ENCODE results near the gene RXRA. TPM values are rescaled to one million over a fixed set of nuclear protein-coding genes. Genes with fewer than 3 reads are reported as not detected.

The RXRA gene
- 10 to 100 TPM; 34.5 to 50.8 TPM for total RNA-seq

DNA sequence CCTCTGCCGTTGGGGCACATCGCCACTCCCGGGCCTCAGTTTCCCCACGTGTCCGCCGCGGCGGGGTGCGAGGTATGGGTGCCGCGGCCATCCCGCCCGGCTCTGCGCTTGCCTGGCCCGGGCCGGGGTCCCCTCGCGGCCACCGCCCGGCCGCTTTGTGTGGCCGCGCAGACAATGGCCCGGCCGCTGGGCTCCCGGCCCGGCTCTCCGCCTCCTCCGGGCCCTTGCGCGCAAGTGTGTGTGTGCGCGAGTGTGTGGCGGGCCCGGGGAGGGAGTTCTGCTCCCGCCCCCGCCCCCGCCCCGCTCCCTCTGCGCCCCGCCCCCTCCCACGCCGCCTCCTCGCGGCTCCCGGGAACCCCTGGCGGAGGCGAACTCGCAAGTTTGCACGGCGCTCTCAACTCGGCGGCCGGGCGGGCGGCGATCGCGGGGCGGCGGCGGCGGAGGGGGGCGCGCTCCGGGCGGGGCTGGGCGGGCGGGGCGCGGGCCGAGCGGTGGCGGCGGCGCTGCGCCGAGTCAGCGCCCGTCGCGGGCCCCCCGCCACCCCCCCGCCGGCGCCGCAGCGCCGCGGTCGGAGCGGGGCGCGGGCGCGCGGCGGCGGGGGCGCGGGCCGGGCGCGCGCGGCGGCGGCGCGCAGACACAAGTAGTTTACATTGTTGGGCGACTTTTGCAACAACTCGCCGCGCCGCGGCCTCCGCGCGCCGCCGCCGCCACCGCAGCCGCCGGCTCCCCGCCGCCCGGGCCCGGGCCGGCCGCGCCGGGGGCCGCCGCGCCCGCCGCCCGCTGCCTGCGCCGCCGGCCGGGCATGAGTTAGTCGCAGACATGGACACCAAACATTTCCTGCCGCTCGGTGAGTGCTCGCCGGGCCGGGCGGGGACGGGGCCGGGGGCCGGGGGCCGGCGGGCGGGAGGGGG lies at the start of gene RXRA:
Gene RXRA (plus strand): TSS at position 643 of the 911 bp plus-strand sequence. CDS start 177 bp downstream, at position 820.
- no peak for DNase-seq (ENCODE audit: low spot score)
- H3K27ac ChIP-seq, result peak within 1 kb of the TSS; percentile 93 to 96
- H3K4me1 ChIP-seq, result peaks cover 0 to 59% of the 10 kb centered on the region in 2 donors
- no peaks in the 10 kb centered on the region for H3K27me3 ChIP-seq
- TF ChIP-seq, protein P1, sequence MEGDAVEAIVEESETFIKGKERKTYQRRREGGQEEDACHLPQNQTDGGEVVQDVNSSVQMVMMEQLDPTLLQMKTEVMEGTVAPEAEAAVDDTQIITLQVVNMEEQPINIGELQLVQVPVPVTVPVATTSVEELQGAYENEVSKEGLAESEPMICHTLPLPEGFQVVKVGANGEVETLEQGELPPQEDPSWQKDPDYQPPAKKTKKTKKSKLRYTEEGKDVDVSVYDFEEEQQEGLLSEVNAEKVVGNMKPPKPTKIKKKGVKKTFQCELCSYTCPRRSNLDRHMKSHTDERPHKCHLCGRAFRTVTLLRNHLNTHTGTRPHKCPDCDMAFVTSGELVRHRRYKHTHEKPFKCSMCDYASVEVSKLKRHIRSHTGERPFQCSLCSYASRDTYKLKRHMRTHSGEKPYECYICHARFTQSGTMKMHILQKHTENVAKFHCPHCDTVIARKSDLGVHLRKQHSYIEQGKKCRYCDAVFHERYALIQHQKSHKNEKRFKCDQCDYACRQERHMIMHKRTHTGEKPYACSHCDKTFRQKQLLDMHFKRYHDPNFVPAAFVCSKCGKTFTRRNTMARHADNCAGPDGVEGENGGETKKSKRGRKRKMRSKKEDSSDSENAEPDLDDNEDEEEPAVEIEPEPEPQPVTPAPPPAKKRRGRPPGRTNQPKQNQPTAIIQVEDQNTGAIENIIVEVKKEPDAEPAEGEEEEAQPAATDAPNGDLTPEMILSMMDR (IDR thresholded peaks at IDR 0.05), result peak in 1 of 2 donors; percentile 38
- no peaks in the 10 kb centered on the region for H3K36me3 ChIP-seq
- no peaks in the 10 kb centered on the region for H3K9me3 ChIP-seq
- H3K4me3 ChIP-seq, result peak within 1 kb of the TSS; percentile 73 to 80

DNA sequence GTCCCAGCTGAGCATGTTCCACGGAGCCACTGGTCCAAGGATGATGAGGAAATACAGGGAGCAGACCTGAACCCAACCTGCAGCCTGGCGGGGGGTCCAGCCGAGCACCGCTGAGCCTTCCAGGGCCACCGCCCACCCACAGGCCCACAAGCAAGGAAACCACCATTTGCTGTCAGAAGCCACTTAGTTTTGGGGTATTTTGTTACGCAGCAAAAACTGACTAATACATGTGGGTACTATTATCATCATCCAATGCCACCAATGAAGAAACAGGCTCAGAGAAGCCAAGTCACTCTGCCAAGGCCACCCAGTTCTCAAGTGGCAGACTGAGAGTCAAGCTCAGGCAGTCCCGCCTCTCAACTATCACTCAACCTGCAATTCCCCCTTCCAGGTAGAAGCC lies 48.0 kb upstream of the RXRA start:
- no peaks in the 10 kb centered on the region for H3K9me3 ChIP-seq
- TF ChIP-seq, protein P1 (IDR thresholded peaks at IDR 0.05), result no peak
- H3K4me1 ChIP-seq, result peaks cover 0 to 9% of the 10 kb centered on the region in 2 donors
- H3K27ac ChIP-seq, result no peak overlapping the region
- no peaks in the 10 kb centered on the region for H3K36me3 ChIP-seq
- DNase-seq (ENCODE audit: low spot score), result no peak
- H3K4me3 ChIP-seq, result no peak overlapping the region
- no peaks in the 10 kb centered on the region for H3K27me3 ChIP-seq

DNA sequence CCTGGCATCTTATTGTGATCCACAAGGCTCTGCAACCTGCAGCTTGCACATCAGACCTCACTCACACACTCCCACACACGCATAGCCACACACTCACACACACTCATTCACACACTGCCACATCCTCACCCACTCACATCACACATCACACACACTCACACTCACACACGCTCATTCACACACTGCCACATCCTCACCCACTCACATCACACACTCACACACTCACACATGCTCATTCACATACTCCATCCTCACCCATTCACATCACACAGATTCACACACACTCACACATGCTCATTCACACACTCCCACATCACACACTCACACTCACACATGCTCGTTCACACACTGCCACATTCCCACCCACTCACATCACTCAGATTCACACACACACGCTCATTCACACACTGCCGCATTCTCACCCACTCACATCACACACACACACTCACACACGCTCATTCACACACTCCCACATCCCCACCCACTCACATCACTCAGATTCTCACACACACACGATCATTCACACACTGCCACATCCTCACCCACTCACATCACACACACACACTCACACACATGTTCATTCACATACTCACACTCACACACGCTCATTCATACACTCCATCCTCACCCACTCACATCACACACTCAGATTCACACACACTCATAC lies 47.1 kb upstream of the RXRA start:
- TF ChIP-seq, protein P1 (IDR thresholded peaks at IDR 0.05), result no peak
- no peak for DNase-seq (ENCODE audit: low spot score)

DNA sequence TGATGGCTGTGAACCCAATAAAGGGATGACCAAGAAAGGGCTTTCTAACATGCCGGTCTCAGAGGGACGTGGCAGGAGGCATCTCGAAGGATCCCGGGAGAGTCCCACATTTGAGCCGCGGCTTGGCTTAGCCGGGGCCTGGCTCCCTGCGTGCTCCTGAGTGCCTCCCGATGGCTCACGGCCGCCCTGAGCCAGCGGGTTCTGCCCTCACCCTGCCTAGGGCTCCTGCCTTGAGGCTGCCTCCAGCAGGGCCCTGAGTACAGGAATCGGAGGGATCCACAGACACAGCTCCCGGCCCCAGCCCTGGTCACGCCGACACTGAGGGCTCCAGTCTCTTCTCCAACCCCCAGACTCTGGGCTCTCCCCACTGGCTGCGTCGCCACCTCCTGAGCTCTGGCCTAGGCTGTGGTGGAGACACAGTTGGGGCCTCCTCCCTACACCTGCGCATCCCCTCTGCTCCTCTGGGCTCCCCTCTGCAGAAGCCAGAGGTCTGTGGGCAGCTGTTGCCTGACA lies 44.1 kb upstream of the RXRA start:
- H3K4me3 ChIP-seq, result no peak overlapping the region
- TF ChIP-seq, protein P1 (IDR thresholded peaks at IDR 0.05), result no peak
- no peak for DNase-seq (ENCODE audit: low spot score)
- peaks cover 0 to 23% of the 10 kb centered on the region in 2 donors for H3K4me1 ChIP-seq
- H3K36me3 ChIP-seq, result no peaks in the 10 kb centered on the region
- peak overlapping the region; percentile 66 to 78 for H3K27ac ChIP-seq
- H3K9me3 ChIP-seq, result no peaks in the 10 kb centered on the region
- no peaks in the 10 kb centered on the region for H3K27me3 ChIP-seq

More for the DNA sequence above, 47.1 kb upstream of the RXRA start:
- Histone ChIP-seq H3K27me3 (no peaks in the 10 kb centered on the region), H3K9me3 (no peaks in the 10 kb centered on the region), H3K27ac (no peak overlapping the region), H3K4me1 (peaks cover 0 to 18% of the 10 kb centered on the region in 2 donors), H3K4me3 (no peak overlapping the region), H3K36me3 (no peaks in the 10 kb centered on the region)

DNA sequence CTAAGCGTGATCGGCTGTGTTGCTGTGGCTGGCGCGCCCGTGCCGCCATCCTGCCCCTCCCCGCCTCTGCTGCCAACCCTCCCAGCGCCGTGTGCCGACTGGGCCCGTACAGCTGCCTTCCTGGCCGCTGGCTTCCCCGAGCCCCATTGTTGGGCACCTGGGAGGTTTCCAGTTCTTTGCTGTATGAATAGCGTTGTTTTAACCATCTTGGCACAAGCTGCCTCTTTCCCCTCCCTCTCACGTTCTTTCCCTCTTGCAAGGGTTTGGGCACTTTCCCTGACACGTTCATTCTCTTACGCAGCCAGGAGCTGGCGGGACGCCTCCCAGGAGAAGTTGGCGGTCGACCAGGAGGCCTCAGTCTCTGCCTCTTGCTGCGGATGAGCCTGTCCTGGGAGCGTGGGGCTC lies 43.1 kb upstream of the RXRA start:
- H3K4me1 ChIP-seq, result peaks cover 0 to 23% of the 10 kb centered on the region in 2 donors
- no peaks in the 10 kb centered on the region for H3K27me3 ChIP-seq
- no peak overlapping the region for H3K4me3 ChIP-seq
- DNase-seq (ENCODE audit: low spot score), result peak; percentile 88
- no peaks in the 10 kb centered on the region for H3K36me3 ChIP-seq
- peak overlapping the region; percentile 66 to 78 for H3K27ac ChIP-seq
- no peaks in the 10 kb centered on the region for H3K9me3 ChIP-seq
- TF ChIP-seq, protein P1 (IDR thresholded peaks at IDR 0.05), result no peak

Data from right atrium auricular region (tissue), 2 donors.